K562 (cell line): ENCODE results near the gene TRAF3IP3. TPM values are rescaled to one million over a fixed set of nuclear protein-coding genes. Genes with fewer than 3 reads are reported as not detected.

Source experiments
- ATAC-seq: fragments of 200-7000 bp; cut with Tn5 transposase; 3 replicates; pipeline ENCODE4 v1.9.1; 2020; ENCODE audit warnings: moderate library complexity
- BruUV-seq: library from RNA; stranded (reverse); fragments of 400-500 nt; replicated peaks from 2 replicates; lab custom pipeline; 2021; lab: Mats Ljungman, UMichigan
- CTCF ChIA-PET: fragments of 300-600 bp; formaldehyde crosslinking; extraction: SDS; loops from one replicate; lab custom pipeline; 2021; ENCODE audit warnings: low intra/inter-chr PET ratio; lab: Yijun Ruan, JAX
- POLR2A ChIA-PET: fragments of 300-600, 350-650 bp; sonication (Branson Sonifier 250); formaldehyde crosslinking; extraction: SDS; loops from one replicate; lab custom pipeline; 2021; ENCODE audit warnings: antibody characterized with exemption, inconsistent platforms; lab: Yijun Ruan, JAX
- DNase-seq, 4 experiments: peaks; one replicate each; pipeline versions ENCODE4 v3.0.0 to v3.0.0-alpha.2; 2011 to 2018; ENCODE audit warnings: low spot score in 3 of 4, mixed read lengths in 3 of 4; ENCODE audit errors: extremely low read depth in 1 of 4
- FAIRE-seq: peaks from 2 replicates; lab custom pipeline; 2011; peaks lifted over from hg19 to GRCh38; lab: Jason Lieb, UNC
- H2AFZ ChIP-seq: 2 replicates; pipeline ENCODE4 v1.6.0; 2011; ENCODE audit warnings: low read depth, low read length, control low read depth, inconsistent platforms
- H3K27ac ChIP-seq: fragments of 200-600 bp; 3 replicates; pipeline ENCODE4 v1.8.0; 2011; ENCODE audit warnings: low read depth, mild to moderate bottlenecking, control low read depth, inconsistent platforms, low read length, moderate library complexity, mixed read lengths; ENCODE audit errors: extremely low read depth
- H3K27me3 ChIP-seq, 2 experiments: fragments of 300-600 bp in 1 of 2; 2 replicates in 1 of 2; 3 replicates in 1 of 2; pipeline versions ENCODE4 v1.6.0 to v1.8.0; 2011; ENCODE audit warnings: inconsistent platforms in 2 of 2, low read length in 2 of 2, mild to moderate bottlenecking in 1 of 2, mixed read lengths in 1 of 2, moderate library complexity in 1 of 2; ENCODE audit not compliant: control insufficient read depth in 2 of 2, insufficient read depth in 2 of 2
- H3K36me3 ChIP-seq: fragments of 300-600 bp; 3 replicates; pipeline ENCODE4 v1.8.0; 2011; ENCODE audit warnings: mild to moderate bottlenecking, low read length, inconsistent platforms; ENCODE audit not compliant: control insufficient read depth, insufficient read depth
- H3K4me1 ChIP-seq, 2 experiments: fragments of 200-600 bp in 1 of 2; replicated peaks in 1 of 2; 2 replicates in 1 of 2; 3 replicates in 1 of 2; pipeline versions ENCODE4 v1.5.1 to v1.8.0; 2011; ENCODE audit warnings: inconsistent platforms in 2 of 2, low read length in 2 of 2, mild to moderate bottlenecking in 1 of 2, mixed read lengths in 1 of 2, moderate library complexity in 1 of 2; ENCODE audit not compliant: control insufficient read depth in 2 of 2, insufficient read depth in 2 of 2
- H3K4me2 ChIP-seq: 2 replicates; pipeline ENCODE4 v1.6.1; 2011; ENCODE audit warnings: low read length, control low read depth, inconsistent platforms, mixed read lengths; ENCODE audit not compliant: insufficient read depth
- H3K4me3 ChIP-seq: fragments of 200-600 bp; sonication (generic), shearing (Covaris generic); 2 replicates; pipeline ENCODE4 v1.5.1; 2016; ENCODE audit warnings: control low read depth, inconsistent platforms
- H3K79me2 ChIP-seq: fragments of 200-600 bp; 3 replicates; pipeline ENCODE4 v1.8.0; 2011; ENCODE audit warnings: low read length, inconsistent platforms; ENCODE audit not compliant: control insufficient read depth, insufficient read depth
- H3K9ac ChIP-seq, 2 experiments: 2 replicates each; pipeline versions ENCODE4 v1.6.0 to v1.6.1; 2011; ENCODE audit warnings: low read depth in 2 of 2, low read length in 2 of 2, control low read depth in 1 of 2, inconsistent platforms in 1 of 2, mild to moderate bottlenecking in 1 of 2, mixed read lengths in 1 of 2; ENCODE audit not compliant: insufficient read depth in 1 of 2
- H3K9me1 ChIP-seq: one replicate; pipeline ENCODE4 v1.6.0; 2011; ENCODE audit warnings: inconsistent platforms, mild to moderate bottlenecking, low read length, moderate library complexity; ENCODE audit not compliant: control insufficient read depth, insufficient read depth
- H3K9me3 ChIP-seq: replicated peaks from 2 replicates; pipeline ENCODE4 v1.5.1; 2011; ENCODE audit warnings: low read depth, low read length, inconsistent platforms; ENCODE audit not compliant: control insufficient read depth, insufficient read depth
- H4K20me1 ChIP-seq: replicated peaks from 2 replicates; pipeline ENCODE4 v1.6.1; 2011; ENCODE audit warnings: low read length, inconsistent platforms, mixed read lengths; ENCODE audit not compliant: control insufficient read depth, insufficient read depth
- ARID2 ChIP-seq: fragments of 450-650 bp; IDR thresholded peaks from 2 replicates; pipeline ENCODE4 v1.6.1; 2017; ENCODE audit warnings: antibody characterized with exemption, mild to moderate bottlenecking
- CBFB ChIP-seq: sonication (generic); formaldehyde crosslinking; IDR thresholded peaks from 2 replicates; pipeline ENCODE4 v1.4.0; 2020; ENCODE audit warnings: mild to moderate bottlenecking, missing genetic modification reagents
- CSDE1 ChIP-seq, 2 experiments: fragments of 450-650 bp; IDR thresholded peaks; 2 replicates each; pipeline ENCODE4 v1.6.1; 2016; ENCODE audit warnings: mild to moderate bottlenecking in 1 of 2
- EP300 ChIP-seq: IDR thresholded peaks from 2 replicates; pipeline ENCODE4 v1.6.1; 2012; ENCODE audit warnings: low read length, improper control_type of control experiment
- HMG20B ChIP-seq: fragments of 250-450 bp; sonication (Bioruptor Pico); IDR thresholded peaks from 2 replicates; pipeline ENCODE4 v1.5.0; 2021; ENCODE audit warnings: mild to moderate bottlenecking
- NCOA2 ChIP-seq, 2 experiments: fragments of 450-650 bp; IDR thresholded peaks; 2 replicates each; pipeline ENCODE4 v1.6.1; 2018; ENCODE audit warnings: mild to moderate bottlenecking in 2 of 2, moderate library complexity in 1 of 2; ENCODE audit not compliant: partially characterized antibody in 2 of 2
- NFE2 ChIP-seq: IDR thresholded peaks from 2 replicates; pipeline ENCODE4 v1.6.1; 2014; ENCODE audit warnings: antibody characterized with exemption, low read depth
- NFE2L1 ChIP-seq: fragments of 450-650 bp; IDR thresholded peaks from 2 replicates; pipeline ENCODE4 v1.6.1; 2016; ENCODE audit warnings: missing genetic modification characterization, low read depth, mild to moderate bottlenecking, missing compliant biosample characterization, moderate library complexity, borderline replicate concordance
- NRF1 ChIP-seq, 2 experiments: fragments of 450-650 bp; IDR thresholded peaks in 1 of 2; conservative IDR thresholded peaks in 1 of 2; 2 replicates each; pipeline ENCODE4 v1.6.1; 2014; ENCODE audit warnings: mild to moderate bottlenecking in 2 of 2
- RUNX1 ChIP-seq: sonication (generic); IDR thresholded peaks from 2 replicates; pipeline ENCODE4 v1.6.1; 2016; ENCODE audit warnings: antibody characterized with exemption, low read depth
- ZNF232 ChIP-seq: sonication (generic); formaldehyde crosslinking; IDR thresholded peaks from 2 replicates; pipeline ENCODE4 v1.8.0; 2022; ENCODE audit warnings: mild to moderate bottlenecking, missing genetic modification reagents
- ZNF445 ChIP-seq: fragments of 250-450 bp; sonication (Bioruptor Pico); IDR thresholded peaks from 2 replicates; pipeline ENCODE4 v1.4.0; 2020; ENCODE audit warnings: low read depth, mild to moderate bottlenecking, moderate library complexity
- ZNF551 ChIP-seq: fragments of 250-450 bp; sonication (Bioruptor Pico); IDR thresholded peaks from 2 replicates; pipeline ENCODE4 v1.5.0; 2021; ENCODE audit warnings: mild to moderate bottlenecking, moderate library complexity
- WGBS: fragments of 100-300 bp; shearing (Covaris generic); methylation state at CpG from one replicate; pipeline ENCODE4 v1.1.6; 2016; ENCODE audit warnings: low coverage, mixed read lengths; ENCODE audit not compliant: insufficient coverage; ENCODE audit errors: missing lambda C conversion rate; 5-methylcytosine and 5-hydroxymethylcytosine counted together
- in situ Hi-C: fragments of 300-500 bp; cut with MboI; formaldehyde crosslinking; loops from 4 replicates; pipeline ENCODE4 v1.15.0; 2018; ENCODE audit warnings: inconsistent platforms, mixed read lengths
- intact Hi-C: fragments of 100-400 bp; cut with micrococcal nuclease; formaldehyde crosslinking; loops from 2 replicates; pipeline ENCODE4 v1.14.2; 2022
- polyA plus RNA-seq, 8 experiments: library from polyadenylated mRNA; depleted of rRNA in 4 of 8; stranded (reverse) in 5 of 8; unstranded in 3 of 8; fragments of >200 nt; fragmentation: Nextera tagmentation in 2 of 8; fragmentation: Illumina TruSeq in 1 of 8; extraction: Ambion mirVana in 2 of 8; extraction: Trizol in 1 of 8; gene quantifications; 2 replicates each; pipeline versions ENCODE4 v1.2.1 to v1.2.3, GENCODE V29; 2011 to 2014; ENCODE audit warnings: inconsistent platforms in 1 of 8, missing spikeins in 1 of 8
- total RNA-seq, 7 experiments: library from RNA; depleted of rRNA in 6 of 7; stranded (reverse); fragments of >200 nt in 6 of 7; fragmentation: Illumina TruSeq in 2 of 7; extraction: Trizol in 2 of 7; gene quantifications; 2 replicates each; pipeline versions ENCODE4 v1.2.1 to v1.2.3, GENCODE V29; 2011 to 2021; ENCODE audit warnings: low replicate concordance in 1 of 7
- TF ChIP-seq, protein P1 (sequence below): sonication (generic); formaldehyde crosslinking; IDR thresholded peaks from 2 replicates; pipeline ENCODE4 v1.8.1; 2023; ENCODE audit warnings: mild to moderate bottlenecking, missing genetic modification reagents
- TF ChIP-seq, protein P2 (sequence below): fragments of 200-800 bp; sonication (Bioruptor generic); IDR thresholded peaks from 2 replicates; pipeline ENCODE4 v1.6.1; 2016; ENCODE audit warnings: missing genetic modification characterization, missing compliant biosample characterization

TRAF3IP3 gene
- total and polyA plus RNA-seq, 9 of the 15 experiments (the other 6 are each of a cell fraction or from before 2014, with no cell fraction given) = 0.06 to 1.1 (median 0.31) TPM

DNA sequence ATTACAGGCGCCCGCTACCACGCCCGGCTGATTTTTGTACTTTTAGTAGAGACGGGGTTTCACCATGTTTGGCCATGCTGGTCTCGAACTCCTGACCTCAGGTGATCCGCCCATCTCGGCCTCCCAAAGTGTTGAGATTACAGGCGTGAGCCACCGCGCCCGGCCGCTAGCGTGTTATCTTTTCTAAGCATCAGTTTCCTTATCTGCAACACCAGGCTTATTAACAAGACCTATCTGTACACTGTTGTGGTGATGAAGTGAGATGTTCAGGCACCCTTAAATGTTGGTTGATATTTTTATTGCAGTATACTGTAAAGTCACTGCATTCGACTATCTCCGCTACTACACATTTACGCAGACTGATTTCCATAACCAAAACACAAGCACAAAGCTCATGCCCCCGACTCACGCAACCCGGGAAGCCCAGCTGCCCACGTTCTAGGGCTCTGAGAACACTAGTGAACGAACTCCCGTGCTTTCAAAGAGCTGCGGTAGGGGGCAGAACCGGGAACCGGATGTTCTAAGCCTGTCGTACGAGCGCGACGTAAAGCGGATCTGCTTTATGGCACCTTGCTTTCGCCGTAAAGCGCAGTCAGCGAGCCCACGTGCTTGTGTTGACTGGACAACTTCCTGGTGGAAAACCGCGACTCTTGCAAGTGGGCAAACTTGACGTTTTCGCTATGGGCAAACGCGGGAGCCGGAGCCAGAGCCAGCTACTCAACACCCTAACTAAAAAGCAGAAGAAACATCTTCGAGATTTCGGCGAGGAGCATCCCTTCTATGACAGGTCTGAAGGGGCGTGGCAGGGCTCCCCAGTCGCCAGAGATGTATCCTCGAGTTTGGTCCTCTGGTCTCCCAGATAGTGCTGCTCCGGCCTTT lies 71.8 kb downstream of the TRAF3IP3 start, which contains the start of gene UTP25:
TSS of gene UTP25 (plus strand) at position 589 of the 879 bp plus-strand sequence. CDS start at position 681, 92 bp downstream.
- H3K9me1 ChIP-seq = no peaks in the 10 kb centered on the region
- ChIA-PET POLR2A (interaction anchor here (0.6 to 1.3 kb wide), 9 partner anchors 9 to 1953 kb away, joined by 3 to 5 read pairs (median 3); partner anchors contain the start of gene KCNH1), CTCF (interaction anchor here (0.6 kb wide), 1 partner anchor 63 kb away, joined by 5 read pairs; no protein-coding TSS in a partner anchor)
- WGBS = under 1% methylated on average over 51 of the region's 51 CpGs
- peak within 1 kb of the TSS; percentile 93 for H2AFZ ChIP-seq
- peaks cover 0 to under 1% of the 10 kb centered on the region in 2 experiments; a peak in 1 of 5 replicates for H3K27me3 ChIP-seq
- DNase-seq (peak; percentile 87 to 99 (median 92)), FAIRE-seq (peak; percentile 95), ATAC-seq (peak; percentile 92)
- TSS peak; percentile 96 for BruUV-seq
- H4K20me1 ChIP-seq = no peaks in the 10 kb centered on the region
- H3K36me3 ChIP-seq = peaks cover 28% of the 10 kb centered on the region
- H3K9ac ChIP-seq = peak within 1 kb of the TSS; percentile 72 to 88
- no peaks in the 10 kb centered on the region for H3K9me3 ChIP-seq
- H3K27ac ChIP-seq = peak within 1 kb of the TSS; percentile 81
- peak within 1 kb of the TSS; percentile 89 for H3K4me3 ChIP-seq
- peak within 1 kb of the TSS; percentile 85 for H3K4me2 ChIP-seq
- intact Hi-C loops (loop anchor here (1.0 kb wide), 1 partner anchor 43 kb away; the partner anchor contains the start of gene C1orf74), in situ Hi-C loops (no loop called here)
- peaks cover 3 to 20% of the 10 kb centered on the region in 2 experiments; a peak in 4 of 5 replicates for H3K4me1 ChIP-seq
- H3K79me2 ChIP-seq = peaks cover 28% of the 10 kb centered on the region
- TF ChIP-seq ZNF232 (no peak), ZNF445 (CRISPR knock-in tag) (no peak), NFE2 (no peak), EP300 (peak; percentile 7; the same call in 1 of the 2 replicates), RUNX1 (0 out of 2 replicates have a peak, but pooled peaks have one; percentile 18), NCOA2 (IDR thresholded peaks at IDR 0.05; ENCODE audit: partially characterized antibody in 2 of 2) (no peak), CSDE1 (IDR thresholded peaks at IDR 0.05) (no peak), ARID2 (no peak), NFE2L1 (tag) (no peak), NRF1 (conservative IDR thresholded peaks at IDR 0.05 in 1 of 2, IDR thresholded peaks at IDR 0.05 in 1 of 2) (peak; percentile 73 to 76), HMG20B (CRISPR knock-in tag) (no peak), ZNF551 (no peak), CBFB (CRISPR knock-in tag) (0 out of 2 replicates have a peak, but pooled peaks have one; percentile 90)
- TF ChIP-seq, protein P1, sequence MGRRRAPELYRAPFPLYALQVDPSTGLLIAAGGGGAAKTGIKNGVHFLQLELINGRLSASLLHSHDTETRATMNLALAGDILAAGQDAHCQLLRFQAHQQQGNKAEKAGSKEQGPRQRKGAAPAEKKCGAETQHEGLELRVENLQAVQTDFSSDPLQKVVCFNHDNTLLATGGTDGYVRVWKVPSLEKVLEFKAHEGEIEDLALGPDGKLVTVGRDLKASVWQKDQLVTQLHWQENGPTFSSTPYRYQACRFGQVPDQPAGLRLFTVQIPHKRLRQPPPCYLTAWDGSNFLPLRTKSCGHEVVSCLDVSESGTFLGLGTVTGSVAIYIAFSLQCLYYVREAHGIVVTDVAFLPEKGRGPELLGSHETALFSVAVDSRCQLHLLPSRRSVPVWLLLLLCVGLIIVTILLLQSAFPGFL (CRISPR knock-in tag) = no peak
- TF ChIP-seq, protein P2, sequence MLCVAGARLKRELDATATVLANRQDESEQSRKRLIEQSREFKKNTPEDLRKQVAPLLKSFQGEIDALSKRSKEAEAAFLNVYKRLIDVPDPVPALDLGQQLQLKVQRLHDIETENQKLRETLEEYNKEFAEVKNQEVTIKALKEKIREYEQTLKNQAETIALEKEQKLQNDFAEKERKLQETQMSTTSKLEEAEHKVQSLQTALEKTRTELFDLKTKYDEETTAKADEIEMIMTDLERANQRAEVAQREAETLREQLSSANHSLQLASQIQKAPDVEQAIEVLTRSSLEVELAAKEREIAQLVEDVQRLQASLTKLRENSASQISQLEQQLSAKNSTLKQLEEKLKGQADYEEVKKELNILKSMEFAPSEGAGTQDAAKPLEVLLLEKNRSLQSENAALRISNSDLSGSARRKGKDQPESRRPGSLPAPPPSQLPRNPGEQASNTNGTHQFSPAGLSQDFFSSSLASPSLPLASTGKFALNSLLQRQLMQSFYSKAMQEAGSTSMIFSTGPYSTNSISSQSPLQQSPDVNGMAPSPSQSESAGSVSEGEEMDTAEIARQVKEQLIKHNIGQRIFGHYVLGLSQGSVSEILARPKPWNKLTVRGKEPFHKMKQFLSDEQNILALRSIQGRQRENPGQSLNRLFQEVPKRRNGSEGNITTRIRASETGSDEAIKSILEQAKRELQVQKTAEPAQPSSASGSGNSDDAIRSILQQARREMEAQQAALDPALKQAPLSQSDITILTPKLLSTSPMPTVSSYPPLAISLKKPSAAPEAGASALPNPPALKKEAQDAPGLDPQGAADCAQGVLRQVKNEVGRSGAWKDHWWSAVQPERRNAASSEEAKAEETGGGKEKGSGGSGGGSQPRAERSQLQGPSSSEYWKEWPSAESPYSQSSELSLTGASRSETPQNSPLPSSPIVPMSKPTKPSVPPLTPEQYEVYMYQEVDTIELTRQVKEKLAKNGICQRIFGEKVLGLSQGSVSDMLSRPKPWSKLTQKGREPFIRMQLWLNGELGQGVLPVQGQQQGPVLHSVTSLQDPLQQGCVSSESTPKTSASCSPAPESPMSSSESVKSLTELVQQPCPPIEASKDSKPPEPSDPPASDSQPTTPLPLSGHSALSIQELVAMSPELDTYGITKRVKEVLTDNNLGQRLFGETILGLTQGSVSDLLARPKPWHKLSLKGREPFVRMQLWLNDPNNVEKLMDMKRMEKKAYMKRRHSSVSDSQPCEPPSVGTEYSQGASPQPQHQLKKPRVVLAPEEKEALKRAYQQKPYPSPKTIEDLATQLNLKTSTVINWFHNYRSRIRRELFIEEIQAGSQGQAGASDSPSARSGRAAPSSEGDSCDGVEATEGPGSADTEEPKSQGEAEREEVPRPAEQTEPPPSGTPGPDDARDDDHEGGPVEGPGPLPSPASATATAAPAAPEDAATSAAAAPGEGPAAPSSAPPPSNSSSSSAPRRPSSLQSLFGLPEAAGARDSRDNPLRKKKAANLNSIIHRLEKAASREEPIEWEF = no peak
